K562 (cell line): ENCODE measurements around the gene CCR7. TPM values are rescaled to one million over a fixed set of nuclear protein-coding genes. Genes with fewer than 3 reads are reported as not detected.

ENCODE experiments used
- AFF1 ChIP-seq, 2 experiments: fragments of 450-650 bp; IDR thresholded peaks; 2 replicates each; pipeline ENCODE4 v1.6.1; 2018; ENCODE audit warnings: mild to moderate bottlenecking in 2 of 2, low read depth in 1 of 2; ENCODE audit not compliant: partially characterized antibody in 2 of 2
- DMBX1 ChIP-seq: fragments of 250-450 bp; sonication (Bioruptor Pico); IDR thresholded peaks from 2 replicates; pipeline ENCODE4 v1.8.0; 2022; ENCODE audit warnings: inconsistent platforms, mild to moderate bottlenecking, moderate library complexity, borderline replicate concordance
- GABPB1 ChIP-seq: sonication (generic); formaldehyde crosslinking; IDR thresholded peaks from 2 replicates; pipeline ENCODE4 v1.8.0; 2022; ENCODE audit warnings: mild to moderate bottlenecking, missing genetic modification reagents
- KHSRP ChIP-seq: fragments of 450-650 bp; IDR thresholded peaks from 2 replicates; pipeline ENCODE4 v1.6.1; 2017
- RAD51 ChIP-seq: fragments of 450-650 bp; IDR thresholded peaks from 2 replicates; pipeline ENCODE4 v1.7.1; 2016; ENCODE audit warnings: low read depth, mild to moderate bottlenecking, borderline replicate concordance
- SIN3B ChIP-seq: fragments of 450-650 bp; IDR thresholded peaks from 2 replicates; pipeline ENCODE4 v1.6.1; 2017; ENCODE audit warnings: low read depth, mild to moderate bottlenecking, moderate library complexity
- SREBF1 ChIP-seq: fragments of 150-350 bp; IDR thresholded peaks from 2 replicates; pipeline ENCODE4 v1.6.1; 2014; ENCODE audit warnings: antibody characterized with exemption, low read depth, low read length, borderline replicate concordance
- TCFL5 ChIP-seq: fragments of 250-450 bp; sonication (Bioruptor Pico); conservative IDR thresholded peaks from 2 replicates; pipeline ENCODE4 v1.6.1; 2021; ENCODE audit warnings: mild to moderate bottlenecking, moderate library complexity, matching md5 sums
- ZNF780A ChIP-seq: fragments of 250-450 bp; sonication (Bioruptor Pico); IDR thresholded peaks from 2 replicates; pipeline ENCODE4 v1.5.0; 2021; ENCODE audit warnings: mild to moderate bottlenecking
- ZSCAN32 ChIP-seq: fragments of 450-650 bp; formaldehyde crosslinking; IDR thresholded peaks from 2 replicates; pipeline ENCODE4 v1.4.0; 2020; ENCODE audit warnings: mild to moderate bottlenecking, moderate library complexity
- polyA plus RNA-seq, 8 experiments: library from polyadenylated mRNA; depleted of rRNA in 4 of 8; stranded (reverse) in 5 of 8; unstranded in 3 of 8; fragments of >200 nt; fragmentation: Nextera tagmentation in 2 of 8; fragmentation: Illumina TruSeq in 1 of 8; extraction: Ambion mirVana in 2 of 8; extraction: Trizol in 1 of 8; gene quantifications; 2 replicates each; pipeline versions ENCODE4 v1.2.1 to v1.2.3, GENCODE V29; 2011 to 2014; ENCODE audit warnings: inconsistent platforms in 1 of 8, missing spikeins in 1 of 8
- total RNA-seq, 7 experiments: library from RNA; depleted of rRNA in 6 of 7; stranded (reverse); fragments of >200 nt in 6 of 7; fragmentation: Illumina TruSeq in 2 of 7; extraction: Trizol in 2 of 7; gene quantifications; 2 replicates each; pipeline versions ENCODE4 v1.2.1 to v1.2.3, GENCODE V29; 2011 to 2021; ENCODE audit warnings: low replicate concordance in 1 of 7

CCR7 gene
- total and polyA plus RNA-seq, 9 of the 15 experiments (the other 6 are each of a cell fraction or from before 2014, with no cell fraction given): 0.14 to 1.4 (median 0.56) TPM

GRCh38 chr17:40548982-40549685 is 16.1 kb downstream of the CCR7 start (continued):
- TF ChIP-seq AFF1 (IDR thresholded peaks at IDR 0.05; ENCODE audit: low read depth in 1 of 2, partially characterized antibody in 2 of 2): no peak
- TF ChIP-seq TCFL5 (CRISPR knock-in tag): no peak
- TF ChIP-seq KHSRP: no peak
- no peak for TF ChIP-seq SREBF1
- TF ChIP-seq GABPB1: no peak
- no peak for TF ChIP-seq RAD51
- peak; percentile 74; the same call in 1 of the 2 replicates for TF ChIP-seq ZSCAN32 (CRISPR knock-in tag)
- TF ChIP-seq DMBX1 (CRISPR knock-in tag): peak; percentile 62; the same call in 1 of the 2 replicates
- TF ChIP-seq SIN3B: no peak
- TF ChIP-seq ZNF780A (CRISPR knock-in tag): no peak
- TF ChIP-seq, all 486 proteins: peak for 12
